Activated naive CD8-positive, alpha-beta T cell treated with anti-CD3 and anti-CD28 coated beads, Interleukin-2, amount 50 U/mL, for 24 hours (primary cell): ENCODE measurements around the gene ATG14.
"Not testable (repeated sequence)": the region's sequence is repeated elsewhere in the genome, so short reads cannot be mapped to it uniquely, and the experiment has no call there.

ENCODE experiments used
- ATAC-seq: fragments of 150-1000 bp; cut with Tn5 transposase; one replicate; pipeline ENCODE4 v1.10.0; 2021
- DNase-seq: peaks from one replicate; pipeline ENCODE4 v3.0.0; 2021
- H3K27ac Mint-ChIP-seq: one replicate; pipeline ENCODE4 v1.8.0; 2021; ENCODE audit warnings: mild to moderate bottlenecking, mixed read lengths
- H3K27me3 Mint-ChIP-seq: one replicate; pipeline ENCODE4 v1.8.0; 2021; ENCODE audit warnings: mixed read lengths
- H3K36me3 Mint-ChIP-seq: one replicate; pipeline ENCODE4 v1.8.0; 2021; ENCODE audit warnings: low read depth, mixed read lengths
- H3K4me1 Mint-ChIP-seq: one replicate; pipeline ENCODE4 v1.8.0; 2021; ENCODE audit warnings: mixed read lengths
- H3K4me3 Mint-ChIP-seq: one replicate; pipeline ENCODE4 v1.8.0; 2021; ENCODE audit warnings: mild to moderate bottlenecking, moderate library complexity, mixed read lengths
- H3K9me3 Mint-ChIP-seq: one replicate; pipeline ENCODE4 v1.8.0; 2021; ENCODE audit warnings: mixed read lengths

The ATG14 gene

DNA sequence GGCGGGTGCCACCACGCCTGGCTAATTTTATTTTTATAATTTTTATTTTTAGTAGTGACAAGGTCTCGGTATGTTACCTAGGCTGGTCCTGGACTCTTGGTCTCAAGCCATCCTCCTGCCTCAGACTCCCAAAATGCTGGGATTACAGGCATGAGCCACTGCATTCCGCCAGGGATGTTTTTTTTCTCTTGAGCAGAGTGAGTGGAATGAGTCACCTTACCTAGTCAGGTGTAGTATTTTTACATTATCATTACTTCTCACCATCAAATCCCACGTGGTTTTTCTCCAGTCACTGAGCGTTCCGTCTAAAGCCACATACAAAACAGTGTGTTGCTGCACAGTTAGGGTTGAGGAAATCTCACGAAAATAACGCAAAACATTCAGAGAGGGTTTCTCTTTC is 29.7 kb upstream of the ATG14 start:
- no peak for DNase-seq
- no peak overlapping the region for H3K27ac Mint-ChIP-seq
- H3K9me3 Mint-ChIP-seq, result no peaks in the 10 kb centered on the region
- no peaks in the 10 kb centered on the region for H3K36me3 Mint-ChIP-seq
- no peak overlapping the region for H3K4me3 Mint-ChIP-seq
- H3K4me1 Mint-ChIP-seq, result peaks cover 3% of the 10 kb centered on the region
- peaks cover 6% of the 10 kb centered on the region for H3K27me3 Mint-ChIP-seq
- no peak for ATAC-seq

DNA sequence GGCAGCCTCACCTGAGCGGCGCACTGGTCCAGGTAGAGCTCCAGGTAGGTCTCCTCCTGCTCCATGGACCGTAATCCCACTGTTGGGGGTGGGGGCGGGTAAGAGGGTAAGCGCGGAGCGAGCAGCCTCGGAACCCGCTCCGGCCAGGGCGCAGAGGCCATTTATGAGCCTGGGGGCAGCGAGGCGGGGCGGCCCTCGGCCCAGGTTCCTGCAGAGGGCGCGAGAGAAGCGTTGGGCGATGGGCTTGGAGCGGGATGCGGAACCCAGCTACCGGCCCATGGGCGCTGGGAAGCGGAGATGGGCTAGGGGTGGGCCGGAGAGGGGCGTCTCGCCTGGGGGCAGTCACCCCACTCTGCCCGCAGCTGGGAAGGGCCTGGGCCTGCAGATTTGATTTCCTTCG is 28.8 kb upstream of the ATG14 start, which contains the start of gene TBPL2:
TBPL2 (minus strand) TSS at position 232 of the 400 bp plus-strand sequence; CDS start at position 65, 167 bp downstream.
- Mint-ChIP-seq H3K27ac (no peak within 1 kb of the TSS), H3K36me3 (no peaks in the 10 kb centered on the region), H3K27me3 (peaks cover 6% of the 10 kb centered on the region), H3K4me1 (no peaks in the 10 kb centered on the region), H3K4me3 (no peak within 1 kb of the TSS), H3K9me3 (no peaks in the 10 kb centered on the region)
- ATAC-seq, result no peak
- no peak for DNase-seq

DNA sequence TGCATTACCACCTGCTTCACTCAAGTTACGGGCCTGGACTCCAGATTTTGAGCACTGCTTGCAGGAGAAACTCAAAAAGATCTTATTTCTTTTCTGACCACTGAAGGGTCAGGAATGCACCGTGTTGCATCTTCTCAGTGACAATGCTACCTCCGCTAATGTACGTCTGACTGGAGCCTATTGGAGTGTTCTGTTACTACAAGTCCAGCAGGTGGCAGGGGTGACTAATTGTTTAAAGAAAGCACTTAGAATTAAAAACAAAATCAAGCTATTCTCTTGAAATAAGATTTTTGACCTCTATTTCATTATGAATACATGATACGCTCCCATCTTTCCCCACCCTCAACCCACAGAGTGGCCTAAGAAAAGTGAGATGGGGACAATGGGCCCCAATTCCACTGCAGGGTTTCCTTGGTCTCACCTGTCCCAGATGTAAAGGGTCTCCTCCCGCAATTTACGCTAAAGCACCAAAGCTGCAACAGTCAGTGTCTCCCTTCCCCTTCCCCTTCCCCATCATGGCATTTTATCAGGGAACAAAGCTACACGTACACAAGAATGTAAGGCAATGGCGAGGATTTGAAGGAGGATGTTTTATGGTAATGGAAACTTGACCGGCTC is 26.5 kb upstream of the ATG14 start:
- DNase-seq (peak; percentile 15), ATAC-seq (peak; percentile 59)
- Mint-ChIP-seq H3K4me1 (peaks cover 19% of the 10 kb centered on the region), H3K9me3 (no peaks in the 10 kb centered on the region), H3K36me3 (no peaks in the 10 kb centered on the region), H3K4me3 (no peak overlapping the region), H3K27ac (no peak overlapping the region), H3K27me3 (peaks cover 6% of the 10 kb centered on the region)

- no peak for DNase-seq
- peaks cover 19% of the 10 kb centered on the region for H3K4me1 Mint-ChIP-seq
- no peak for ATAC-seq
- no peaks in the 10 kb centered on the region for H3K36me3 Mint-ChIP-seq
- no peaks in the 10 kb centered on the region for H3K9me3 Mint-ChIP-seq
- H3K27ac Mint-ChIP-seq, result no peak overlapping the region
- peaks cover 6% of the 10 kb centered on the region for H3K27me3 Mint-ChIP-seq
- H3K4me3 Mint-ChIP-seq, result no peak overlapping the region
Observed at GRCh38 chr14:55436931-55437330, 25.3 kb upstream of the ATG14 start.

DNA sequence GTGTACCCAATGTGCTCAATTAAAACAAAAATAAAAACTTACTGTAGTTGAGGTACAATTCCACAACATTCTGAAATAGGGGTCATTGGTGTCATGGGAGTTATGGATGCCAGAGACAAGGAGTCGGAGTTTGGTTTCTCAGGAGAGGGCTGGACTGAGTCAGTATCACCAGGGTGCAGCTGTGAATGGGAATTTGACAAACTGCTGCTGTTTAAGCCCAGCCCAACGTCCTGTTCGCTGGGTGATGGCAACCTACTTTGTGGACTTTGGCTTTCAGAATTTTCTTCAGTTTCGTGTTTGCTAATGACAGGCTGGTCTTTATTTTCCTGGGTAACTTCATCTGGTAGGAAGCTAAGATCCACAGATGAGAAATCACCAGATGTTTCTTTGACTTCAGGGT is 24.9 kb upstream of the ATG14 start:
- DNase-seq, result no peak

GRCh38 chr14:55434805-55435174 is 23.2 kb upstream of the ATG14 start:
- Mint-ChIP-seq H3K27me3 (peaks cover 5% of the 10 kb centered on the region), H3K4me3 (no peak overlapping the region), H3K36me3 (no peaks in the 10 kb centered on the region), H3K9me3 (no peaks in the 10 kb centered on the region), H3K27ac (peak overlapping the region; percentile 46), H3K4me1 (peaks cover 23% of the 10 kb centered on the region)
- ATAC-seq (no peak), DNase-seq (no peak)

More for the DNA sequence above, 24.9 kb upstream of the ATG14 start:
- H3K36me3 Mint-ChIP-seq, result no peaks in the 10 kb centered on the region
- H3K9me3 Mint-ChIP-seq, result no peaks in the 10 kb centered on the region
- H3K4me3 Mint-ChIP-seq, result no peak overlapping the region
- H3K4me1 Mint-ChIP-seq, result peaks cover 19% of the 10 kb centered on the region
- ATAC-seq, result no peak
- peaks cover 6% of the 10 kb centered on the region for H3K27me3 Mint-ChIP-seq
- H3K27ac Mint-ChIP-seq, result no peak overlapping the region

GRCh38 chr14:55433880-55434804 is 22.5 kb upstream of the ATG14 start:
- Mint-ChIP-seq H3K36me3 (no peaks in the 10 kb centered on the region), H3K4me1 (peaks cover 23% of the 10 kb centered on the region), H3K4me3 (no peak overlapping the region), H3K27me3 (peaks cover 5% of the 10 kb centered on the region), H3K9me3 (no peaks in the 10 kb centered on the region), H3K27ac (peak overlapping the region; percentile 46)
- ATAC-seq (no peak), DNase-seq (peak; percentile 10)

GRCh38 chr14:55432628-55433027 is 21.0 kb upstream of the ATG14 start:
- Mint-ChIP-seq H3K36me3 (no peaks in the 10 kb centered on the region), H3K9me3 (no peaks in the 10 kb centered on the region), H3K4me3 (no peak overlapping the region), H3K27me3 (peaks cover under 1% of the 10 kb centered on the region), H3K27ac (no peak overlapping the region), H3K4me1 (peaks cover 23% of the 10 kb centered on the region)
- ATAC-seq (no peak), DNase-seq (no peak)

- Mint-ChIP-seq H3K27ac (peak overlapping the region; percentile 0), H3K4me3 (no peak overlapping the region), H3K36me3 (no peaks in the 10 kb centered on the region), H3K4me1 (peaks cover 23% of the 10 kb centered on the region), H3K9me3 (no peaks in the 10 kb centered on the region), H3K27me3 (no peaks in the 10 kb centered on the region)
- DNase-seq (peak; percentile 22), ATAC-seq (peak; percentile 88)
Observed at GRCh38 chr14:55430024-55430690, 18.5 kb upstream of the ATG14 start.

DNA sequence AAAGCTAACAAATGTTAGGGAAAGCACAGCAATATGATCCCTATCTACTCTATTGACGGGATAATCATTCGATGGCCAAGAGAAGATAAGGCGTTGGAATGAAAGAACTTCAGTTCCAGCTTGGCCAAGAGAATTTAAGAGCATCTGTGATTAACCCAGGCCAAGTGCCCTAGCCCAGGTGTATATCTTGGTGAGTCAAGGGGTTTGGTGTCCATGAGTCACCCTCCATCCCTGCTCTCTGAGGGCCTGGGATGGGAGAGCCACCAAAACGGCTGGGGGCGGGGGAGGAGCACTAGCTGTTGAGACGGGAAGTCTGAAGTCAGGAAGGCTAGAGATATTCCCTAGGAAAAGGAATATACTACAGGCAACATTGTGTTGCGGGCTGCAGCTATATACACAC is 15.8 kb upstream of the ATG14 start:
- Mint-ChIP-seq H3K27ac (no peak overlapping the region), H3K27me3 (no peaks in the 10 kb centered on the region), H3K4me3 (no peak overlapping the region), H3K9me3 (no peaks in the 10 kb centered on the region), H3K4me1 (peaks cover 8% of the 10 kb centered on the region), H3K36me3 (no peaks in the 10 kb centered on the region)
- no peak for ATAC-seq
- DNase-seq, result no peak

DNA sequence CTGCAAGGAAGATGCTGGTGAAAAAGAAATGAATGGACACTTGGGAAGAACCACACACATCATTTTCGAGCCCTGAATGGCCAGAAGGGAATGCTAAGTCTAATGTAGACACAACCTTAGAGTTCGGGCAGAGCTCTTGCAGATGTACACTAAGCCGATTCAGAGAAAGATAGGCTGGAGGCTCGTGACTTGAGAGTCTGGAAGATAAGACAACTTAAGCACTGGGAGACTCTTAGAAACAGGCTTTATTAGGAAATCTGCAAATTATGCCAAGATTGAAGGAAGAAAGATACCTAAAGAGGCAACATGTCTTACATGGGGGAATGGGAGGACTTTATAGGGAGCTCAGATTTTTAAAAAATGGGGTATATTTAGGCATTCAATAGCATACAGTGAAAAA is 15.3 kb upstream of the ATG14 start:
- DNase-seq (no peak), ATAC-seq (no peak)
- Mint-ChIP-seq H3K27ac (no peak overlapping the region), H3K9me3 (no peaks in the 10 kb centered on the region), H3K4me3 (no peak overlapping the region), H3K4me1 (peaks cover 8% of the 10 kb centered on the region), H3K36me3 (no peaks in the 10 kb centered on the region), H3K27me3 (no peaks in the 10 kb centered on the region)

- no peaks in the 10 kb centered on the region for H3K27me3 Mint-ChIP-seq
- no peaks in the 10 kb centered on the region for H3K9me3 Mint-ChIP-seq
- no peak overlapping the region for H3K4me3 Mint-ChIP-seq
- no peak for DNase-seq
- no peak overlapping the region for H3K27ac Mint-ChIP-seq
- H3K36me3 Mint-ChIP-seq, result no peaks in the 10 kb centered on the region
- H3K4me1 Mint-ChIP-seq, result peaks cover 6% of the 10 kb centered on the region
- ATAC-seq, result no peak
Observed at GRCh38 chr14:55425091-55425490, 13.5 kb upstream of the ATG14 start.

DNA sequence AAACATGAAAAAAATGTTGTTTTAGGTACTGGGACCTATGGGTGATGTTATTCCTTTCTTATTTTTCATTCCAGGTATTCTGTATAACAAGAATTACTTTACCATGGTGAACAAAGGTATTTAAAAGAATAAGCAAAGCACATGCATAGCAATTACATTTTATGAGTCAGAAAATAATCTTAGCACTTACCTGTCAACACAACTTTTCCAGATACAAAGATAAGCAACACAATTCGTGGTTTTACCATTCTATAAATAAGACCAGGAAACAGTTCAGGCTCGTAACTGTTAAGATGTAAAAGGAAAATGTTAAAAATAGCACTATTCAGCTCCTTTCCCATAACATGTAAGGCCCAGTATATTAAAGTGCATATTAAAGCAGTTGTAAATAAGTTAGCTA is 12.3 kb upstream of the ATG14 start:
- Mint-ChIP-seq H3K4me3 (no peak overlapping the region), H3K27ac (no peak overlapping the region), H3K27me3 (no peaks in the 10 kb centered on the region), H3K4me1 (peaks cover 3% of the 10 kb centered on the region), H3K9me3 (no peaks in the 10 kb centered on the region), H3K36me3 (no peaks in the 10 kb centered on the region)
- ATAC-seq, result no peak
- DNase-seq, result no peak

- not testable (repeated sequence) for H3K9me3 Mint-ChIP-seq, H3K4me1 Mint-ChIP-seq, DNase-seq, H3K36me3 Mint-ChIP-seq, H3K4me3 Mint-ChIP-seq, H3K27me3 Mint-ChIP-seq, H3K27ac Mint-ChIP-seq, ATAC-seq
Observed at GRCh38 chr14:55422338-55422737, 10.7 kb upstream of the ATG14 start.

GRCh38 chr14:55419663-55420062 is 8.0 kb upstream of the ATG14 start:
- no peaks in the 10 kb centered on the region for H3K27me3 Mint-ChIP-seq
- H3K4me1 Mint-ChIP-seq, result peaks cover 8% of the 10 kb centered on the region
- no peak for DNase-seq
- no peaks in the 10 kb centered on the region for H3K36me3 Mint-ChIP-seq
- H3K27ac Mint-ChIP-seq, result no peak overlapping the region
- no peaks in the 10 kb centered on the region for H3K9me3 Mint-ChIP-seq
- no peak for ATAC-seq
- H3K4me3 Mint-ChIP-seq, result no peak overlapping the region
